ENCODE results near the gene CYP4V2. TPM values are rescaled to one million over a fixed set of nuclear protein-coding genes. Genes with fewer than 3 reads are reported as not detected.
A peak's percentile ranks its signal among the peaks of the same experiment; 100 is the strongest.

The CYP4V2 gene
- polyA plus RNA-seq, 1 experiment, result 4.2 TPM

- no peak for DNase-seq (ENCODE audit: low read depth)
- CTCF ChIA-PET, result interaction anchor here (0.9 kb wide), 1 partner anchor 56 kb away, joined by 3 read pairs; no protein-coding TSS in a partner anchor
- no peak for TF ChIP-seq CTCF (IDR thresholded peaks at IDR 0.05; ENCODE audit: insufficient read depth, low read depth, low read length)
- POLR2A ChIA-PET, result interaction anchor here (0.7 kb wide), 1 partner anchor 473 kb away, joined by 7 read pairs; no protein-coding TSS in a partner anchor
- Histone ChIP-seq H3K27me3 (ENCODE audit: control insufficient read depth, insufficient read depth, low read length) (no peaks in the 10 kb centered on the region), H3K36me3 (ENCODE audit: control insufficient read depth, insufficient read depth, low read length) (no peaks in the 10 kb centered on the region), H3K4me3 (ENCODE audit: low read depth, low read length) (no peak overlapping the region)
These were observed 12.0 kb downstream of the CYP4V2 start for GRCh38 chr4:186203406-186203805.

DNA sequence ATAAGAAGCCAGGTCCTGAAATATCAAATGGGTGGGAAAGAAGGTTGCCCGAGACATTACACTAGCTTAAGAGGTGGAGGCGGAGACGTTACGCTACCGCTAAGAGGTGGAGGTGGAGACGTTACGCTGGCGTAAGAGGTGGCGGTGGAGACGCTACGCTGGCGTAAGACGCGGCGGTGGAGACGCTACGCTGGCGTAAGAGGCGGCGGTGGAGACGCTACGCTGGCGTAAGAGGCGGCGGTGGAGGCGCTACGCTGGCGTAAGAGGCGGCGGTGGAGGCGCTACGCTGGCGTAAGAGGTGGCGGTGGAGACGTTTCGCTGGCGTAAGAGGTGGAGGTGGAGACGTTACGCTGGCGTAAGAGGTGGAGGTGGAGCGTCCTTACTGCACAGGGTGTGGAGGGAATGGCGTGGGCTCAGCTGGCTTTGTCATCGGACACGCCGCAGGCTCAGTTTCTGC lies 12.8 kb downstream of the CYP4V2 start:
- Histone ChIP-seq H3K36me3 (ENCODE audit: control insufficient read depth, insufficient read depth, low read length) (no peaks in the 10 kb centered on the region), H3K27me3 (ENCODE audit: control insufficient read depth, insufficient read depth, low read length) (no peaks in the 10 kb centered on the region), H3K4me3 (ENCODE audit: low read depth, low read length) (peak overlapping the region; percentile 22; the same call in 1 of the 2 replicates)
- POLR2A ChIA-PET, result interaction anchor here (0.7 kb wide), 1 partner anchor 473 kb away, joined by 7 read pairs; no protein-coding TSS in a partner anchor
- no peak for DNase-seq (ENCODE audit: low read depth)
- TF ChIP-seq CTCF (IDR thresholded peaks at IDR 0.05; ENCODE audit: insufficient read depth, low read depth, low read length), result no peak
- CTCF ChIA-PET, result no interaction called here

DNA sequence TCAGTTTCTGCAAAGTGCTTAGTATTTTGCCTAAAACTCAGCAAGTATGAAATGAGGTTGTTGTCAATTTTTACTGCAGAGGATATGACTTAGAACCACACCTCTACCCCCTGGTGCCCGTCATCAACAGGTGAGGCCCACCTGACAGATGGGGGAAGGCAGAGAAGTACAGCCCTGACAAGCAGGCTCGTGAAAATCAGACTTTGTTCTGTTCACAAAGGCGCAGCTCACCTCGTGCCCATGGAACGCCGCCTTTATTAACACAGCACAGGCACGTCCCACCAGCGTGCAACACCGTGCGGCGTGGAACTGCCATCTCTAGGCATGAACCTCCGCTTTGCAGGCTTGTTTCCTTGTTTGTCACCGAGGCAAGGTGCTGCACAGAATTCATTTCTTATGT lies 13.3 kb downstream of the CYP4V2 start:
- no peak for DNase-seq (ENCODE audit: low read depth)
- no peaks in the 10 kb centered on the region for H3K27me3 ChIP-seq (ENCODE audit: control insufficient read depth, insufficient read depth, low read length)
- TF ChIP-seq CTCF (IDR thresholded peaks at IDR 0.05; ENCODE audit: insufficient read depth, low read depth, low read length), result no peak
- ChIA-PET CTCF (no interaction called here), POLR2A (no interaction called here)
- peak overlapping the region; percentile 22; the same call in 1 of the 2 replicates for H3K4me3 ChIP-seq (ENCODE audit: low read depth, low read length)
- no peaks in the 10 kb centered on the region for H3K36me3 ChIP-seq (ENCODE audit: control insufficient read depth, insufficient read depth, low read length)

- H3K4me3 ChIP-seq (ENCODE audit: low read depth, low read length), result no peak overlapping the region
- no peaks in the 10 kb centered on the region for H3K36me3 ChIP-seq (ENCODE audit: control insufficient read depth, insufficient read depth, low read length)
- no peaks in the 10 kb centered on the region for H3K27me3 ChIP-seq (ENCODE audit: control insufficient read depth, insufficient read depth, low read length)
- DNase-seq (ENCODE audit: low read depth), result no peak
- ChIA-PET POLR2A (no interaction called here), CTCF (no interaction called here)
- TF ChIP-seq CTCF (IDR thresholded peaks at IDR 0.05; ENCODE audit: insufficient read depth, low read depth, low read length), result no peak
These were observed 13.8 kb downstream of the CYP4V2 start for GRCh38 chr4:186205156-186205555.

- no peak for DNase-seq (ENCODE audit: low read depth)
- POLR2A ChIA-PET, result no interaction called here
- Histone ChIP-seq H3K4me3 (ENCODE audit: low read depth, low read length) (no peak overlapping the region), H3K27me3 (ENCODE audit: control insufficient read depth, insufficient read depth, low read length) (no peaks in the 10 kb centered on the region), H3K36me3 (ENCODE audit: control insufficient read depth, insufficient read depth, low read length) (no peaks in the 10 kb centered on the region)
- no peak for TF ChIP-seq CTCF (IDR thresholded peaks at IDR 0.05; ENCODE audit: insufficient read depth, low read depth, low read length)
- CTCF ChIA-PET, result no interaction called here
These were observed 25.2 kb downstream of the CYP4V2 start for GRCh38 chr4:186216465-186217024.

All from BJ (cell line).